Superior temporal gyrus (tissue), 1 donor: ENCODE results near the gene C5orf15.

ENCODE experiments used
- DNase-seq: peaks from one replicate; pipeline ENCODE4 v3.0.0-alpha.2; 2016; ENCODE audit errors: extremely low spot score

Gene C5orf15

GRCh38 chr5:133968204-133968980 lies at the start of gene C5orf15:
C5orf15 (minus strand) TSS chr5:133968625; CDS start chr5:133968584, 41 bp downstream.
- DNase-seq, result peak; percentile 98

- no peak for DNase-seq
These were observed 39.9 kb upstream of the C5orf15 start for GRCh38 chr5:134008266-134008749.

GRCh38 chr5:134007581-134008265 lies 39.3 kb upstream of the C5orf15 start:
- no peak for DNase-seq

- DNase-seq, result no peak
These were observed 37.7 kb upstream of the C5orf15 start for GRCh38 chr5:134006115-134006514.

- DNase-seq, result no peak
These were observed 37.1 kb upstream of the C5orf15 start for GRCh38 chr5:134005417-134006061.

GRCh38 chr5:134004626-134005416 lies 36.4 kb upstream of the C5orf15 start, which contains the start of gene VDAC1:
VDAC1 (minus strand) TSS chr5:134004975; CDS start chr5:133993012, 11,963 bp downstream.
- DNase-seq, result peak; percentile 79

GRCh38 chr5:134003817-134004625 lies 35.6 kb upstream of the C5orf15 start:
- peak; percentile 36 for DNase-seq

GRCh38 chr5:134003064-134003816 lies 34.8 kb upstream of the C5orf15 start:
- DNase-seq, result no peak

GRCh38 chr5:134001938-134002731 lies 33.7 kb upstream of the C5orf15 start:
- no peak for DNase-seq

- no peak for DNase-seq
These were observed 32.5 kb upstream of the C5orf15 start for GRCh38 chr5:134000696-134001453.

GRCh38 chr5:134000091-134000511 lies 31.7 kb upstream of the C5orf15 start:
- DNase-seq, result no peak

- no peak for DNase-seq
These were observed 30.4 kb upstream of the C5orf15 start for GRCh38 chr5:133998807-133999206.

GRCh38 chr5:133998042-133998441 lies 29.6 kb upstream of the C5orf15 start:
- DNase-seq, result no peak

- no peak for DNase-seq
These were observed 28.3 kb upstream of the C5orf15 start for GRCh38 chr5:133996683-133997252.

GRCh38 chr5:133995883-133996563 lies 27.6 kb upstream of the C5orf15 start:
- DNase-seq, result no peak

- DNase-seq, result no peak
These were observed 26.9 kb upstream of the C5orf15 start for GRCh38 chr5:133995341-133995740.

- DNase-seq, result no peak
These were observed 26.5 kb upstream of the C5orf15 start for GRCh38 chr5:133994990-133995333.
